Activated T-cell treated with anti-CD3 and anti-CD28 coated beads, Interleukin-2, amount 50 U/mL, for 24 hours (primary cell): Measurements from ENCODE around the gene NOD2.

ENCODE experiments used
- DNase-seq: peaks from one replicate; pipeline ENCODE4 v3.0.0-alpha.2; 2020
- H3K27ac Mint-ChIP-seq: 2 replicates; pipeline ENCODE4 v1.8.0; 2020; ENCODE audit warnings: mild to moderate bottlenecking, mixed read lengths
- H3K27me3 Mint-ChIP-seq: 2 replicates; pipeline ENCODE4 v1.8.0; 2020; ENCODE audit warnings: mixed read lengths
- H3K36me3 Mint-ChIP-seq: 2 replicates; pipeline ENCODE4 v1.8.0; 2020; ENCODE audit warnings: low read depth, mixed read lengths
- H3K4me1 Mint-ChIP-seq: 2 replicates; pipeline ENCODE4 v1.8.0; 2020; ENCODE audit warnings: low read depth, mixed read lengths
- H3K4me3 Mint-ChIP-seq: 2 replicates; pipeline ENCODE4 v1.8.0; 2020; ENCODE audit warnings: mild to moderate bottlenecking, moderate library complexity, mixed read lengths
- H3K9me3 Mint-ChIP-seq: 2 replicates; pipeline ENCODE4 v1.8.0; 2020; ENCODE audit warnings: mixed read lengths

The NOD2 gene

DNA sequence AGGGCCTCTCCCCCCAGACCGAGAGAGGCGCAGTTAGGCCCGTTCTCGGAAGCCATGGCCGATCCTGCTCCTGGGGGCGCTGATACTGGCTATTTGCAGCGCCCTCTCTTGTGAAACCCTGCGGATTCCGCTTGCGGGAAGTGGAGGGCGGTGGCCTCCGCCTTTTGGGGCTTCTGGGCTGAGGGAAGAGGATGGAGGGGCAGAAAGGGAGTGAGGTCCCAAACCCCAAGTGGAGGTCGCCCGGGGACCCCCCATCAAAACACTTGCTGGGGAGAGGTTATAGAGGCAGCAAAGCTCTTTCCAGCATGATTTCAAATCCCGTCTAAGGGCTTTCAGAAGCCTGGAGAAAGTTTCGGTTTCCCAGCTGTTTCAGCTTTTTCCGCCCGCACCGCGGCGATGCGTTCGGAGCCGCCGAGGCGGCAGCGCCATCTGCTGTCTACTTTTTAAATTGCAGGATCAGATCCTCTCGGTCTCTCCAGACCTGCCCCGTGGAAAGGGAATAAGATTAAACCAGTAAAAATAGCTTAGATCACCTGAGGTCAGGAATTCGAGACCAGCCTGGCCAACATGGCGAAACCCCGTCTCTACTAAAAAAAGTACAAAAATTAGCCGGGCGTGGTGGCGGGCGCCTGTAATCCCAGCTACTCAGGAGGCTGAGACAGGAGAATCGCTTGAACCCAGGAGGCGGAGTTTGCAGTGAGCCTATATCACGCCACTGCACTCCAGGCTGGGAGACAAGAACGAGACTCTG is 28.1 kb upstream of the NOD2 start:
- Mint-ChIP-seq H3K4me3 (peak overlapping the region; percentile 65), H3K36me3 (peaks cover 14% of the 10 kb centered on the region), H3K27me3 (no peaks in the 10 kb centered on the region), H3K27ac (peak overlapping the region; percentile 71), H3K9me3 (peaks cover 3% of the 10 kb centered on the region), H3K4me1 (peaks cover 43% of the 10 kb centered on the region)
- DNase-seq = peak; percentile 87

DNA sequence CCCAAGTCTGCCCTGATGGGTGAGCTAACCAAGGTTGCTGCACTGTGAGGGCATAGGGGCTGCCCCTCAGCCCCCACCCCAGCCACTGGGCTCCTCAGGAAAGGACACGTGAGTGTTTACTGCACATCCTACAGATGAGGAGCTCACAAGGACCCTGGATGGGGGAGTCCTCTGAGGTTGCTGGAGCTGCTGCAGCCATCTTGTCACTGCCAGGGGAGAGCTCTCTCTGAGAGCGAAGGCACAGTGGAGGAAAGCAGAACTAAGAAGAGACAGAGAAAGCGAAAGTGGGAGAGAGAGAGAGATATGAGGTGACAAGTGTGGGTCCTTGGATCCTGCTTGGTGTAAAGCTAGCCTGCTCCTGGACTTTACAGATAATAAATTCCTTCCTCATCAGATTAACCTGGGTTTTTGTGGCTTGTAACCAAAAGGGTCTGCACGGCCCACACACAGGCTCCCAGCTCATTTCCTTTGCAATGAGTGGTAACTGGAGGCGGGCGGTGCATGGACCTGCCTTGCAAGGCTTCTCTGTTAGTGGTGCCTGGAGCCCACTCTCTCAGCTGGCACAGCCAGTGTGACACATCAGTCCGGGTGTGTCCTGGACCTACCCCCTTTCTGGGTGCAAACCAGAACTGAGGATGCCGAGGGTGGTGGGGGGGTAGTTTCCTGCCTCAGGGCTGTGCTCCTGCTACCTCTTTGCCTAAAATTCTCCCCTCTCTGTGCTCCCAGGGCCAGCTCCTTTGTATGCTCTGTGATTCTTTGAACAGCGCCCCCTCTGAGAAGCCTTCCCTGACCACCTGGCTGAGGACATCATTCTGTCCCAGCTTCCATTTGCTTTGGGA is 26.5 kb upstream of the NOD2 start:
- Mint-ChIP-seq H3K36me3 (peaks cover 29% of the 10 kb centered on the region), H3K4me1 (peaks cover 50% of the 10 kb centered on the region), H3K27ac (peak overlapping the region; percentile 84), H3K27me3 (no peaks in the 10 kb centered on the region), H3K4me3 (peak overlapping the region; percentile 65), H3K9me3 (peaks cover 11% of the 10 kb centered on the region)
- peak; percentile 72 for DNase-seq

GRCh38 chr16:50667497-50668367 is 25.7 kb upstream of the NOD2 start:
- peaks cover 38% of the 10 kb centered on the region for H3K36me3 Mint-ChIP-seq
- DNase-seq = no peak
- H3K4me3 Mint-ChIP-seq = peak overlapping the region; percentile 65
- peak overlapping the region; percentile 84 for H3K27ac Mint-ChIP-seq
- no peaks in the 10 kb centered on the region for H3K27me3 Mint-ChIP-seq
- H3K4me1 Mint-ChIP-seq = peaks cover 50% of the 10 kb centered on the region
- H3K9me3 Mint-ChIP-seq = peaks cover 15% of the 10 kb centered on the region

DNA sequence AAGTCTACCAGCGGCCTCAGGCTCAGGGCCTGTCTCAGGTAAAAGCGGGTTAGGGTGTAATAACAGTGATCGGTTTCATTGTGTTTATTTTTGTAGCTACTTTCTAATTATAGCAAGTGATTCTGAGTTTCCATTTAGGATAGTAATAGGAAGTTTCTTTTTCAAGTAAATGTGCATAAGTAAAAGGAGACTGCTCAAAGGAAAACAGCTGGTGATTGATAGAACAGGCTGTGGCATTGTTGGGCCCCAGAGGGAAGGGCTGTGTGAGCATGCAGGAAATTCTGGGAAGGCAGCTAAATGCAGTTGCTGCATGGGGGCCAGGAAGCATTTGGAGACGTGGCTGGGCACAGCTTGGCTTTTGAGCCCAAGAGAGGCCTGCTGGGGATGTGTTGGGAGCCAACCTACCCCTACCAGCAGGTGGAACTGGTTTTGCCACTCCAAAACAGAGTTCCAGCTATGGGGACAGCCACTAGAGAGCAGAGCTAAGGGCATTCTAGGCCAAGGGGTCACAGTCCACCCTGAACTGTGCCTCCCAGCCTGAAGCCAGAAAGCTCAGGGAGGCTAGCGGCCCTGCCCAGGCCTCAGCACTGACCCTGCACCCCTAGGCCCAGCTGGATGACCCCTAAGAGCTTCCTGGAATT is 24.9 kb upstream of the NOD2 start:
- H3K9me3 Mint-ChIP-seq = peaks cover 17% of the 10 kb centered on the region
- peak overlapping the region; percentile 84 for H3K27ac Mint-ChIP-seq
- H3K36me3 Mint-ChIP-seq = peaks cover 45% of the 10 kb centered on the region
- H3K4me3 Mint-ChIP-seq = no peak overlapping the region
- peaks cover 50% of the 10 kb centered on the region for H3K4me1 Mint-ChIP-seq
- DNase-seq = no peak
- H3K27me3 Mint-ChIP-seq = no peaks in the 10 kb centered on the region

DNA sequence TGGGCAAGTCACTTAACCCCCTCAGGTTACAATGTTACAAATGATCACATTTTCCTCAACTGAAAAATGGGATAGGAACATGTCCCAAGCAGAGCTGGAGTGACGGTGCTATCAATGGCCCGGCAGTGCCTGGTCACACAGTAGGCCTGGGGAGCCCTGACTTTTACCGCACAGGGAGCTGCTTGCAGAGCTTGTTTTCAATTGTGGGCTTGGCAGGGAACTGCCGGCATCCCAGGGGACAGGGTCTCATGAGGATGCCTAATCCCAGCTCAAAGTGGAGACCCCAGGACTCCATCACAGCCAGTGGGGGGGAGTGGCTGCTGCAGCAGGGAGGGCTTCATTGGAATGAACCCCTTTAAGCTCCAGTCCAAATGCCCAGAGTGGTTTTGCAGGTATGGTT is 23.7 kb upstream of the NOD2 start:
- Mint-ChIP-seq H3K27ac (peak overlapping the region; percentile 22), H3K4me1 (peaks cover 48% of the 10 kb centered on the region), H3K27me3 (no peaks in the 10 kb centered on the region), H3K9me3 (peaks cover 19% of the 10 kb centered on the region), H3K36me3 (peaks cover 56% of the 10 kb centered on the region), H3K4me3 (no peak overlapping the region)
- no peak for DNase-seq

GRCh38 chr16:50670476-50670875 is 22.9 kb upstream of the NOD2 start:
- H3K27me3 Mint-ChIP-seq = no peaks in the 10 kb centered on the region
- DNase-seq = no peak

GRCh38 chr16:50671644-50672260 is 21.7 kb upstream of the NOD2 start:
- peak overlapping the region; percentile 53 for H3K27ac Mint-ChIP-seq
- peaks cover 76% of the 10 kb centered on the region for H3K36me3 Mint-ChIP-seq
- peaks cover 34% of the 10 kb centered on the region for H3K4me1 Mint-ChIP-seq
- peaks cover 19% of the 10 kb centered on the region for H3K9me3 Mint-ChIP-seq
- H3K4me3 Mint-ChIP-seq = no peak overlapping the region
- peak; percentile 64 for DNase-seq
- H3K27me3 Mint-ChIP-seq = no peaks in the 10 kb centered on the region

More at GRCh38 chr16:50670476-50670875, 22.9 kb upstream of the NOD2 start:
- Mint-ChIP-seq H3K27ac (peak overlapping the region; percentile 47), H3K4me3 (no peak overlapping the region), H3K9me3 (peaks cover 19% of the 10 kb centered on the region), H3K36me3 (peaks cover 64% of the 10 kb centered on the region), H3K4me1 (peaks cover 40% of the 10 kb centered on the region)

DNA sequence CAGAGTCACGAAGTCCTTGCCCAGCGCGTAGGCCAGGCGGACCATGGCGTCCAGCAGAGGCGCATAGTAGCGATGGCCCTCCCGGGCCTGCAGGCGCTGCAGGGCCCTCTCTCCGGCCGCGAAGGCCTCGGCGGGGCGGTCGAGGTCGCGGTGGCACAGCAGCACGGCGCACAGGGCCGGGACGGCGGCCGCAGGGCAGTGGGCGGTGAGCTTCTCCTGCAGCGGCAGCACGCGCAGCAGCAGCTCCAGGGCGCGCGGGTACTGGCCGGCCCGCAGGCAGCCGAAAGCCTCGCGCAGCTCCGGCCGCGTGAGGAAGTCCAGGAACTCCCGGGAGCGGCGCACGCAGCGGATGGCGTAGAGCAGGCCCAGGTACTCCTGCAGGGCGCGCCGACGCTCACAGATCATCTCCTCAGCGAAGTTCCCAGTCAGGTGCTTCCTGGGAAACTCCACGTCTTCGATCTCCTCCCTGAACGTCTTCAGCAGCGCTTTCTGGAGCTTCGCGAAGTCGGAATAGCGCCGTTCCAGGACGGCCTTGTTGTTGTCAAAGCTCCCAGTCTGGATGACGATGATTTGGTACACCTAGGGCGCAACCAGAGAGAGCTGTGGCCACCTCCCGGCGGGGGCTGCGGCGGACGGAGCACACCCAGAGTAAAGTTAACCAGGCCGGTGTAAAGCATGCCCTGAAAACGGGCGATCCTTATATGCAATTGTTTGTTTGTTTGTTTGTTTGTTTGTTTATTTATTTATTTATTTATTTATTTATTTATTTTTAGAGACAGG is 19.7 kb upstream of the NOD2 start:
- Mint-ChIP-seq H3K27me3 (no peaks in the 10 kb centered on the region), H3K36me3 (peaks cover 93% of the 10 kb centered on the region), H3K4me3 (no peak overlapping the region), H3K9me3 (peaks cover 19% of the 10 kb centered on the region), H3K27ac (peak overlapping the region; percentile 68), H3K4me1 (peaks cover 35% of the 10 kb centered on the region)
- DNase-seq = no peak

DNA sequence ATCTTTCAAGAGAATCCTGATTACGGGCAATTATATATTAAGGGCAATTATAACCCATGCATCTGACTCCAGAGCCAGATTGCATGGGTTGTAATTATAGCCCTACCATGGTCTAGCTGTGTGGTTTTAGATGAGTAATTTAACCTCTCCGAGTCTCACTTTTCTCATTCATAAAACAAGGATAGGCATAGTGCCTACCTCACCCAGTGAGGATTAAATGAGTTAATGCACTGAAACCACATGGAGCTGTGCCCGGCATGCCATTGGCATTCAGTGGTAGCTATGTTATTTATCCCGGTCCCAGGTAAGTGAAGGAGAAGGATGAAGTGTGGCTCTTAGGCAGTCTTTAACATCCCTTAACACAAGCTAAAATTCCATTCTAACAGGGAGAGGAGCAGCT is 18.6 kb upstream of the NOD2 start:
- Mint-ChIP-seq H3K4me3 (no peak overlapping the region), H3K9me3 (peaks cover 19% of the 10 kb centered on the region), H3K4me1 (peaks cover 43% of the 10 kb centered on the region), H3K36me3 (peaks cover 94% of the 10 kb centered on the region), H3K27me3 (no peaks in the 10 kb centered on the region), H3K27ac (no peak overlapping the region)
- DNase-seq = no peak

DNA sequence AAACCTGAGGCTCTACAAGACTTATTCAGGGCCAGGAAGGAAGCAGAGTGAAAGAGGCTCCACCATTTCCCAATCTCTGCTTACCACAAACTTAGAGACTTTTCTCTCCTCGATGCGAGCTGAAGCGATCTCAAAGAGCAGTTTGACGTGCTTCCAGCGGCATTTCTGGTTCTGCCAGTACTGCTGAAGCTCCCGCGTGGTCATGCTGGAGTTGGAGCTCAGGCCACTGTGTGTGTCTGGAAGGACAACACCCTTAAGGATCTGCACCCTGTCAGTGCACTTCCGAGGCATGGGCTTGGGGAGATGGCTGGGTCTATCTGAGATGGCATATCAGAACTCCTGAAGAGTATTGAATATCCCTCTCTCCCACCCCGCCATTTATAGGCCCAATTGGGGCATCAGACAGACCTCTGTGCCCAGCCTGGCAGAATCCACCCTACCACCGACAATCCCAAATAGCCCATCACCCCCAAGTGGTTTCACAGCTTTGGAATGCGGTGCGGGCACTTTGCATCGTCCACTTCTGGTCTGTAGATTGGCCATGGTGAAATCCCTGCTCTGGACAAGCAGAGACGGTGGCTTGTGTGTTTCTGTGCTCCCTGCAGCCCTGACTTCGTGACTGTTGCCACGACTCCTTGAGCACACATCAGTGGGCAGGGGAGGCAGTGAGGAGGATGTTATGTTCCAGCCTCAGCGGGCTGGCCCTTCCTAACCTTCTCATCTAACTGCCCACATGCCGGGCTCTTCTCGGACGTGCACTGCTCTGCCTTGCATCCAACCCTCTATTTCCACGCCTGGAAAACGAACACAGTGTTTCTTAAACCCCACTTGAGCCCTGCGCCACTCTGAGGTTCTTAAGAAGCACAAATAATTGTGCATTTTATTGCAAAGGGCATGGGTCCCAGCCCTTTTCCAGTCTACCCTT is 17.5 kb upstream of the NOD2 start:
- Mint-ChIP-seq H3K9me3 (peaks cover 19% of the 10 kb centered on the region), H3K27ac (no peak overlapping the region), H3K27me3 (no peaks in the 10 kb centered on the region), H3K4me1 (peaks cover 49% of the 10 kb centered on the region), H3K4me3 (no peak overlapping the region), H3K36me3 (peaks cover 88% of the 10 kb centered on the region)
- no peak for DNase-seq

- DNase-seq = no peak
- H3K9me3 Mint-ChIP-seq = peaks cover 13% of the 10 kb centered on the region
- no peaks in the 10 kb centered on the region for H3K27me3 Mint-ChIP-seq
- H3K4me3 Mint-ChIP-seq = no peak overlapping the region
- H3K4me1 Mint-ChIP-seq = peaks cover 48% of the 10 kb centered on the region
- H3K27ac Mint-ChIP-seq = peak overlapping the region; percentile 95
- H3K36me3 Mint-ChIP-seq = peaks cover 80% of the 10 kb centered on the region
Measured at GRCh38 chr16:50676684-50677225, 16.7 kb upstream of the NOD2 start.

GRCh38 chr16:50677351-50677750 is 16.1 kb upstream of the NOD2 start:
- H3K27ac Mint-ChIP-seq = peak overlapping the region; percentile 95
- peaks cover 74% of the 10 kb centered on the region for H3K36me3 Mint-ChIP-seq
- no peaks in the 10 kb centered on the region for H3K27me3 Mint-ChIP-seq
- peaks cover 54% of the 10 kb centered on the region for H3K4me1 Mint-ChIP-seq
- H3K9me3 Mint-ChIP-seq = peaks cover 8% of the 10 kb centered on the region
- DNase-seq = no peak
- no peak overlapping the region for H3K4me3 Mint-ChIP-seq
